PC-3 (cell line): ENCODE measurements around the gene EIF3A.

Source experiments
- EZH2 ChIP-seq: fragments of 300-600 bp; sonication (generic); IDR thresholded peaks from one replicate; pipeline ENCODE4 v1.6.1; 2017; ENCODE audit warnings: antibody characterized with exemption, mild to moderate bottlenecking, low read length; ENCODE audit not compliant: unreplicated experiment
- EZH2phosphoT487 ChIP-seq: fragments of 300-600 bp; sonication (generic); IDR thresholded peaks from 2 replicates; pipeline ENCODE4 v1.6.1; 2018; ENCODE audit warnings: mild to moderate bottlenecking, antibody characterized with exemption, low read length, borderline replicate concordance
- TF ChIP-seq, protein P1 (sequence below): fragments of 300-600 bp; sonication (generic); conservative IDR thresholded peaks from 2 replicates; pipeline ENCODE4 v1.5.1; 2017; ENCODE audit warnings: antibody characterized with exemption, low read depth, mild to moderate bottlenecking, low read length

DNA sequence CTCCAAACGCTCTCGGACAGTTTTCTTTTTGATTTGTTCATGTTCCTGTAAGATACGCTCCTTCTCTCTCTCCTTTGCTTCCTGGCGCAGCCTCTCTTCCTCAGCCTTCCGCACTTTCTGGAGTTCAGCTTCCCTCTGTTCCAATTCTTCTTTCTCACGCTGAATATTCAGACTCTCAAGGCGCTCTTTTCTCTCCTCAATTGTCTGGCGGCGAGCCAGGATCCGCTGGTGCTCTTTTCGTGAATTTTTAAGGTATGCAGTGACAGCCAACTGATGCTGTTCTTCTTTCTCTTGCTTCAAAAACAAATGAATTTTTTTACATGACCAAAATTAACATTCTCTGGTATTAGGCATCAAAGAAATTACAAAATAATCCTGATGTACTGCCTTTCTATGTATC, 22.6 kb downstream of the EIF3A start:
- TF ChIP-seq, protein P1, sequence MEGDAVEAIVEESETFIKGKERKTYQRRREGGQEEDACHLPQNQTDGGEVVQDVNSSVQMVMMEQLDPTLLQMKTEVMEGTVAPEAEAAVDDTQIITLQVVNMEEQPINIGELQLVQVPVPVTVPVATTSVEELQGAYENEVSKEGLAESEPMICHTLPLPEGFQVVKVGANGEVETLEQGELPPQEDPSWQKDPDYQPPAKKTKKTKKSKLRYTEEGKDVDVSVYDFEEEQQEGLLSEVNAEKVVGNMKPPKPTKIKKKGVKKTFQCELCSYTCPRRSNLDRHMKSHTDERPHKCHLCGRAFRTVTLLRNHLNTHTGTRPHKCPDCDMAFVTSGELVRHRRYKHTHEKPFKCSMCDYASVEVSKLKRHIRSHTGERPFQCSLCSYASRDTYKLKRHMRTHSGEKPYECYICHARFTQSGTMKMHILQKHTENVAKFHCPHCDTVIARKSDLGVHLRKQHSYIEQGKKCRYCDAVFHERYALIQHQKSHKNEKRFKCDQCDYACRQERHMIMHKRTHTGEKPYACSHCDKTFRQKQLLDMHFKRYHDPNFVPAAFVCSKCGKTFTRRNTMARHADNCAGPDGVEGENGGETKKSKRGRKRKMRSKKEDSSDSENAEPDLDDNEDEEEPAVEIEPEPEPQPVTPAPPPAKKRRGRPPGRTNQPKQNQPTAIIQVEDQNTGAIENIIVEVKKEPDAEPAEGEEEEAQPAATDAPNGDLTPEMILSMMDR: no peak
- TF ChIP-seq EZH2: no peak
- no peak for TF ChIP-seq EZH2phosphoT487
